Activated T-helper 1 cell treated with anti-CD3 and anti-CD28 coated beads, Interleukin-12 subunit alpha, Interleukin-12 subunit beta, Interleukin-2, Interleukin-4 antibody, amounts not matched to agents 30 ng/mL and 10 ng/mL and 1 ng/mL, durations not matched to agents 14 hours and 24 hours and 36 hours (primary cell): ENCODE measurements around the gene TNFRSF14. TPM values are rescaled to one million over a fixed set of nuclear protein-coding genes. Genes with fewer than 3 reads are reported as not detected.
"Not testable (repeated sequence)": the region's sequence is repeated elsewhere in the genome, so short reads cannot be mapped to it uniquely, and the experiment has no call there.

Experiments
- DNase-seq: peaks from one replicate; pipeline ENCODE4 v3.0.0; 2021; ENCODE audit warnings: low spot score
- H3K27ac Mint-ChIP-seq: one replicate; pipeline ENCODE4 v1.8.0; 2021; ENCODE audit warnings: mild to moderate bottlenecking, mixed read lengths
- H3K27me3 Mint-ChIP-seq: one replicate; pipeline ENCODE4 v1.8.0; 2022; ENCODE audit warnings: mild to moderate bottlenecking, moderate library complexity, mixed read lengths; ENCODE audit not compliant: insufficient read depth
- H3K36me3 Mint-ChIP-seq: one replicate; pipeline ENCODE4 v1.8.0; 2021; ENCODE audit warnings: low read depth, mixed read lengths
- H3K4me1 Mint-ChIP-seq: one replicate; pipeline ENCODE4 v1.8.0; 2021; ENCODE audit warnings: low read depth, mixed read lengths
- H3K4me3 Mint-ChIP-seq: one replicate; pipeline ENCODE4 v1.8.0; 2021; ENCODE audit warnings: mild to moderate bottlenecking, moderate library complexity, mixed read lengths
- H3K9me3 Mint-ChIP-seq: one replicate; pipeline ENCODE4 v1.8.0; 2021; ENCODE audit warnings: mixed read lengths
- intact Hi-C: fragments of 100-400 bp; cut with micrococcal nuclease; formaldehyde crosslinking; loops from one replicate; pipeline ENCODE4 v1.15.1; 2024
- total RNA-seq: library from RNA; stranded (reverse); gene quantifications from 2 replicates; pipeline ENCODE4 v1.2.3, GENCODE V29; 2022

Gene TNFRSF14
- total RNA-seq, 1 donor from 2014 or later: 207 TPM

- H3K27ac Mint-ChIP-seq: no peak overlapping the region
- no peak for DNase-seq
- peaks cover 13% of the 10 kb centered on the region for H3K4me1 Mint-ChIP-seq
- peaks cover 9% of the 10 kb centered on the region for H3K36me3 Mint-ChIP-seq
- H3K9me3 Mint-ChIP-seq: no peaks in the 10 kb centered on the region
- H3K27me3 Mint-ChIP-seq: no peaks in the 10 kb centered on the region
- intact Hi-C loops: no loop called here
- H3K4me3 Mint-ChIP-seq: no peak overlapping the region
These were observed 6.0 kb downstream of the TNFRSF14 start for GRCh38 chr1:2561898-2562895.

- no peak for DNase-seq
- intact Hi-C loops: no loop called here
- no peaks in the 10 kb centered on the region for H3K27me3 Mint-ChIP-seq
- H3K9me3 Mint-ChIP-seq: no peaks in the 10 kb centered on the region
- H3K36me3 Mint-ChIP-seq: peaks cover 9% of the 10 kb centered on the region
- no peak overlapping the region for H3K27ac Mint-ChIP-seq
- H3K4me1 Mint-ChIP-seq: peaks cover 9% of the 10 kb centered on the region
- no peak overlapping the region for H3K4me3 Mint-ChIP-seq
These were observed 7.0 kb downstream of the TNFRSF14 start for GRCh38 chr1:2563205-2563604.

GRCh38 chr1:2564006-2564814 is 8.0 kb downstream of the TNFRSF14 start:
- H3K27me3 Mint-ChIP-seq: no peaks in the 10 kb centered on the region
- peaks cover 6% of the 10 kb centered on the region for H3K36me3 Mint-ChIP-seq
- H3K9me3 Mint-ChIP-seq: no peaks in the 10 kb centered on the region
- H3K4me3 Mint-ChIP-seq: no peak overlapping the region
- peaks cover 6% of the 10 kb centered on the region for H3K4me1 Mint-ChIP-seq
- intact Hi-C loops: no loop called here
- no peak overlapping the region for H3K27ac Mint-ChIP-seq
- no peak for DNase-seq

GRCh38 chr1:2564815-2565374 is 8.7 kb downstream of the TNFRSF14 start:
- H3K4me3 Mint-ChIP-seq: no peak overlapping the region
- H3K9me3 Mint-ChIP-seq: no peaks in the 10 kb centered on the region
- no peak for DNase-seq
- H3K4me1 Mint-ChIP-seq: peaks cover 6% of the 10 kb centered on the region
- intact Hi-C loops: no loop called here
- no peaks in the 10 kb centered on the region for H3K27me3 Mint-ChIP-seq
- H3K36me3 Mint-ChIP-seq: peaks cover 6% of the 10 kb centered on the region
- no peak overlapping the region for H3K27ac Mint-ChIP-seq

- DNase-seq: no peak
- H3K4me3 Mint-ChIP-seq: no peak overlapping the region
- intact Hi-C loops: no loop called here
- peaks cover 2% of the 10 kb centered on the region for H3K4me1 Mint-ChIP-seq
- H3K9me3 Mint-ChIP-seq: peaks cover 6% of the 10 kb centered on the region
- no peak overlapping the region for H3K27ac Mint-ChIP-seq
- peaks cover 7% of the 10 kb centered on the region for H3K36me3 Mint-ChIP-seq
- H3K27me3 Mint-ChIP-seq: no peaks in the 10 kb centered on the region
These were observed 10.2 kb downstream of the TNFRSF14 start for GRCh38 chr1:2566101-2567045.

GRCh38 chr1:2567083-2567679 is 11.0 kb downstream of the TNFRSF14 start:
- Mint-ChIP-seq H3K27me3 (no peaks in the 10 kb centered on the region), H3K4me1 (no peaks in the 10 kb centered on the region), H3K4me3 (no peak overlapping the region), H3K27ac (no peak overlapping the region), H3K9me3 (peaks cover 6% of the 10 kb centered on the region), H3K36me3 (peaks cover 6% of the 10 kb centered on the region)
- intact Hi-C loops: no loop called here
- DNase-seq: no peak

GRCh38 chr1:2568187-2568816 is 12.1 kb downstream of the TNFRSF14 start:
- peaks cover 15% of the 10 kb centered on the region for H3K9me3 Mint-ChIP-seq
- H3K4me1 Mint-ChIP-seq, H3K36me3 Mint-ChIP-seq, H3K27ac Mint-ChIP-seq, DNase-seq, H3K27me3 Mint-ChIP-seq, intact Hi-C loops, H3K4me3 Mint-ChIP-seq: not testable (repeated sequence)

GRCh38 chr1:2569060-2569459 is 12.9 kb downstream of the TNFRSF14 start:
- Mint-ChIP-seq H3K36me3 (peaks cover 17% of the 10 kb centered on the region), H3K4me1 (peaks cover 11% of the 10 kb centered on the region), H3K27ac (no peak overlapping the region), H3K27me3 (no peaks in the 10 kb centered on the region), H3K9me3 (peaks cover 23% of the 10 kb centered on the region), H3K4me3 (no peak overlapping the region)
- no peak for DNase-seq
- intact Hi-C loops: no loop called here

- DNase-seq, H3K4me3 Mint-ChIP-seq, H3K27me3 Mint-ChIP-seq, intact Hi-C loops, H3K27ac Mint-ChIP-seq: not testable (repeated sequence)
- H3K36me3 Mint-ChIP-seq: peaks cover 19% of the 10 kb centered on the region
- peaks cover 18% of the 10 kb centered on the region for H3K4me1 Mint-ChIP-seq
- H3K9me3 Mint-ChIP-seq: peaks cover 28% of the 10 kb centered on the region
These were observed 13.5 kb downstream of the TNFRSF14 start for GRCh38 chr1:2569703-2570102.

- Mint-ChIP-seq H3K27ac (no peak overlapping the region), H3K4me1 (peaks cover 23% of the 10 kb centered on the region), H3K4me3 (no peak overlapping the region), H3K9me3 (peaks cover 28% of the 10 kb centered on the region), H3K36me3 (peaks cover 19% of the 10 kb centered on the region), H3K27me3 (no peaks in the 10 kb centered on the region)
- intact Hi-C loops: no loop called here
- no peak for DNase-seq
These were observed 14.2 kb downstream of the TNFRSF14 start for GRCh38 chr1:2570332-2570731.

- Mint-ChIP-seq H3K4me3 (no peak overlapping the region), H3K4me1 (peaks cover 31% of the 10 kb centered on the region), H3K9me3 (peaks cover 28% of the 10 kb centered on the region), H3K36me3 (peaks cover 21% of the 10 kb centered on the region), H3K27me3 (no peaks in the 10 kb centered on the region), H3K27ac (no peak overlapping the region)
- intact Hi-C loops: no loop called here
- DNase-seq: no peak
These were observed 15.2 kb downstream of the TNFRSF14 start for GRCh38 chr1:2571348-2571747.
